GM23338 (cell line): Measurements from ENCODE around the gene KAT6B. TPM values are rescaled to one million over a fixed set of nuclear protein-coding genes. Genes with fewer than 3 reads are reported as not detected.

ENCODE experiments used
- ATAC-seq: fragments of 200-7000 bp; cut with Tn5 transposase; 3 replicates; pipeline ENCODE4 v1.9.1; 2020
- DNase-seq: peaks from one replicate; pipeline ENCODE4 v3.0.0-alpha.2; 2015; ENCODE audit warnings: low spot score
- H2AFZ ChIP-seq: fragments of 200-600 bp; sonication (generic); 2 replicates; pipeline ENCODE4 v1.8.0; 2016; ENCODE audit warnings: antibody characterized with exemption, mild to moderate bottlenecking, moderate library complexity
- H3F3A ChIP-seq: fragments of 200-600 bp; sonication (generic); replicated peaks from 2 replicates; pipeline ENCODE4 v1.8.0; 2017; ENCODE audit warnings: antibody characterized with exemption, mixed run types, low read depth
- H3K27ac ChIP-seq: fragments of 200-600 bp; sonication (generic); 2 replicates; pipeline ENCODE4 v1.6.1; 2016; ENCODE audit warnings: low read depth
- H3K27me3 ChIP-seq: fragments of 200-600 bp; sonication (generic); 2 replicates; pipeline ENCODE4 v1.8.0; 2016; ENCODE audit warnings: mild to moderate bottlenecking, mixed run types, moderate library complexity; ENCODE audit not compliant: insufficient read depth
- H3K36me3 ChIP-seq: fragments of 200-600 bp; sonication (generic); 2 replicates; pipeline ENCODE4 v1.8.0; 2016; ENCODE audit warnings: mild to moderate bottlenecking; ENCODE audit not compliant: insufficient read depth
- H3K4me1 ChIP-seq: fragments of 200-600 bp; sonication (generic); 2 replicates; pipeline ENCODE4 v1.8.0; 2016; ENCODE audit warnings: mild to moderate bottlenecking, moderate library complexity; ENCODE audit not compliant: insufficient read depth
- H3K4me2 ChIP-seq: fragments of 200-600 bp; sonication (generic); 2 replicates; pipeline ENCODE4 v1.7.1; 2017; ENCODE audit warnings: mixed run types
- H3K4me3 ChIP-seq: fragments of 200-600 bp; sonication (generic); 2 replicates; pipeline ENCODE4 v1.6.1; 2016; ENCODE audit warnings: mixed run types
- H3K79me2 ChIP-seq: fragments of 200-600 bp; sonication (generic); replicated peaks from 2 replicates; pipeline ENCODE4 v1.8.0; 2017; ENCODE audit warnings: mild to moderate bottlenecking; ENCODE audit not compliant: insufficient read depth
- H3K9me2 ChIP-seq: fragments of 200-600 bp; sonication (generic); 2 replicates; pipeline ENCODE4 v1.8.0; 2017; ENCODE audit not compliant: insufficient read depth
- H4K20me1 ChIP-seq: fragments of 200-600 bp; sonication (generic); replicated peaks from 2 replicates; pipeline ENCODE4 v1.8.0; 2017; ENCODE audit warnings: mild to moderate bottlenecking; ENCODE audit not compliant: insufficient read depth
- H3K27ac Mint-ChIP-seq: 2 replicates; pipeline ENCODE4 v1.8.0; 2020; ENCODE audit warnings: inconsistent platforms, mild to moderate bottlenecking, moderate library complexity, mixed read lengths
- H3K27me3 Mint-ChIP-seq: 3 replicates; pipeline ENCODE4 v1.8.0; 2022; ENCODE audit warnings: low read depth, mild to moderate bottlenecking, moderate library complexity, mixed read lengths, inconsistent platforms; ENCODE audit not compliant: insufficient read depth, poor library complexity
- H3K36me3 Mint-ChIP-seq: 3 replicates; pipeline ENCODE4 v1.8.0; 2021; ENCODE audit warnings: low read depth, mild to moderate bottlenecking, inconsistent platforms, moderate library complexity, mixed read lengths
- H3K4me1 Mint-ChIP-seq: 3 replicates; pipeline ENCODE4 v1.8.0; 2020; ENCODE audit warnings: mild to moderate bottlenecking, inconsistent platforms, mixed read lengths
- H3K4me3 Mint-ChIP-seq: 3 replicates; pipeline ENCODE4 v1.8.0; 2021; ENCODE audit warnings: moderate library complexity, mild to moderate bottlenecking, inconsistent platforms, mixed read lengths
- H3K9me3 Mint-ChIP-seq: 3 replicates; pipeline ENCODE4 v1.8.0; 2020; ENCODE audit warnings: moderate library complexity, mild to moderate bottlenecking, inconsistent platforms, mixed read lengths
- CREB1 ChIP-seq: fragments of 250-450 bp; sonication (Bioruptor Pico); IDR thresholded peaks from 2 replicates; pipeline ENCODE4 v1.5.0; 2020; ENCODE audit warnings: low read depth, mild to moderate bottlenecking, moderate library complexity
- EZH2 ChIP-seq: fragments of 200-600 bp; sonication (generic); IDR thresholded peaks from one replicate; pipeline ENCODE4 v1.8.0; 2017; ENCODE audit warnings: antibody characterized with exemption, mild to moderate bottlenecking, low read depth; ENCODE audit not compliant: unreplicated experiment
- EZH2phosphoT487 ChIP-seq: fragments of 200-600 bp; sonication (generic); IDR thresholded peaks from one replicate; pipeline ENCODE4 v1.8.1; 2018; ENCODE audit warnings: antibody characterized with exemption; ENCODE audit not compliant: unreplicated experiment
- JUNB ChIP-seq: IDR thresholded peaks from one replicate; pipeline ENCODE4 v1.6.1; 2016; ENCODE audit warnings: antibody characterized with exemption; ENCODE audit not compliant: unreplicated experiment
- NANOG ChIP-seq: IDR thresholded peaks from 2 replicates; pipeline ENCODE4 v1.6.1; 2016; ENCODE audit warnings: antibody characterized with exemption, borderline replicate concordance
- POLR2AphosphoS5 ChIP-seq: IDR thresholded peaks from 2 replicates; pipeline ENCODE4 v1.6.1; 2016; ENCODE audit warnings: antibody characterized with exemption, low read depth
- STAT1 ChIP-seq: IDR thresholded peaks from one replicate; pipeline ENCODE4 v1.6.1; 2016; ENCODE audit warnings: antibody characterized with exemption; ENCODE audit not compliant: unreplicated experiment
- ZNF114 ChIP-seq: fragments of 250-450 bp; sonication (Bioruptor Pico); IDR thresholded peaks from 2 replicates; pipeline ENCODE4 v1.5.0; 2020; ENCODE audit warnings: mild to moderate bottlenecking, moderate library complexity
- ZNF331 ChIP-seq: fragments of 250-450 bp; sonication (Bioruptor Pico); IDR thresholded peaks from 2 replicates; pipeline ENCODE4 v1.5.0; 2020; ENCODE audit warnings: low read depth, mild to moderate bottlenecking, moderate library complexity
- ZNF462 ChIP-seq: fragments of 250-450 bp; sonication (Bioruptor Pico); IDR thresholded peaks from 2 replicates; pipeline ENCODE4 v1.5.0; 2020; ENCODE audit warnings: mild to moderate bottlenecking, moderate library complexity
- polyA plus RNA-seq: library from polyadenylated mRNA; unstranded; fragments of >200 nt; fragmentation: Nextera tagmentation; extraction: Ambion mirVana; gene quantifications from 2 replicates; pipeline ENCODE4 v1.2.1, GENCODE V29; 2016
- total RNA-seq: library from RNA; depleted of rRNA; stranded (reverse); fragments of >200 nt; shearing (Covaris generic); gene quantifications from 2 replicates; pipeline ENCODE4 v1.2.3, GENCODE V29; 2014
- TF ChIP-seq, protein P1 (sequence below), 2 experiments: fragments of 200-600 bp in 1 of 2; sonication (generic) in 1 of 2; conservative IDR thresholded peaks; 2 replicates each; pipeline versions ENCODE4 v1.5.1 to v1.6.1; 2016 to 2017; ENCODE audit warnings: antibody characterized with exemption in 2 of 2, low read depth in 2 of 2, mild to moderate bottlenecking in 2 of 2, moderate library complexity in 1 of 2
- TF ChIP-seq, protein P2 (sequence below): IDR thresholded peaks from one replicate; pipeline ENCODE4 v1.6.1; 2018; ENCODE audit warnings: antibody characterized with exemption; ENCODE audit not compliant: unreplicated experiment
- TF ChIP-seq, protein P3 (sequence below): IDR thresholded peaks from 2 replicates; pipeline ENCODE4 v1.6.1; 2016; ENCODE audit warnings: antibody characterized with exemption

Gene KAT6B
- total and polyA plus RNA-seq, 2 experiments from 2014 or later: 21.3 to 31.4 TPM

DNA sequence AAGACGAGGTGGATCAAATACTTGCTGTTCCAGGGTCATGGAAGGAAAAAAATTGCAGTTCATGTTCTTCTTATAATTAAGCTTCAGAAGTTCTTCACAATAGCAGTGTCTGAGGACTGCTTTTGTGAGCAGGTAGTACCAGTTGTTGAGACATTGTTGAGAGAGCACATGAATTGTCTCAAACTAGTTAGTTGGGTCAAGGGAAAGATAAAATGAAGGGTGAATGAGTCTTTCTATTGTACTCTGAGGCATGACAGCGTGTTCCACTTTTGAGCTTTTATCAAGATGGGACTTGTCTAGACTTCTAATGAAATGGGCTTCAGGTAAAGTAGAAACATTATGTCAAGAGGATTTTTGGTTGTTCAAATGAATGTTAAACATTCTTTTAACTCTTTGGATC lies 26.0 kb downstream of the KAT6B start:
- Histone ChIP-seq H4K20me1 (peaks cover 12% of the 10 kb centered on the region), H3K79me2 (peaks cover 100% of the 10 kb centered on the region)
- DNase-seq: no peak

More for the DNA sequence above, 26.0 kb downstream of the KAT6B start:
- Histone ChIP-seq H2AFZ (no peak overlapping the region), H3K4me2 (no peak overlapping the region), H3K36me3 (no peaks in the 10 kb centered on the region), H3K4me3 (no peak overlapping the region), H3K27me3 (no peaks in the 10 kb centered on the region), H3K4me1 (peaks cover 21% of the 10 kb centered on the region), H3K9me2 (no peaks in the 10 kb centered on the region; the same call in 1 of the 2 replicates), H3K27ac (no peak overlapping the region), H3F3A (no peaks in the 10 kb centered on the region)
- Mint-ChIP-seq H3K9me3 (peaks cover 5% of the 10 kb centered on the region; the same call in 1 of the 3 replicates), H3K4me3 (no peak overlapping the region), H3K27ac (no peak overlapping the region), H3K27me3 (peaks cover 4% of the 10 kb centered on the region), H3K4me1 (peaks cover 25% of the 10 kb centered on the region), H3K36me3 (peaks cover 16% of the 10 kb centered on the region; the same call in 2 of the 3 replicates)
- no peak for ATAC-seq
- TF ChIP-seq ZNF331 (no peak), CREB1 (CRISPR knock-in tag) (no peak), EZH2phosphoT487 (no peak), ZNF462 (CRISPR knock-in tag) (no peak), POLR2AphosphoS5 (no peak), ZNF114 (CRISPR knock-in tag) (no peak), EZH2 (no peak), JUNB (no peak), STAT1 (no peak), NANOG (no peak)
- TF ChIP-seq, protein P1, sequence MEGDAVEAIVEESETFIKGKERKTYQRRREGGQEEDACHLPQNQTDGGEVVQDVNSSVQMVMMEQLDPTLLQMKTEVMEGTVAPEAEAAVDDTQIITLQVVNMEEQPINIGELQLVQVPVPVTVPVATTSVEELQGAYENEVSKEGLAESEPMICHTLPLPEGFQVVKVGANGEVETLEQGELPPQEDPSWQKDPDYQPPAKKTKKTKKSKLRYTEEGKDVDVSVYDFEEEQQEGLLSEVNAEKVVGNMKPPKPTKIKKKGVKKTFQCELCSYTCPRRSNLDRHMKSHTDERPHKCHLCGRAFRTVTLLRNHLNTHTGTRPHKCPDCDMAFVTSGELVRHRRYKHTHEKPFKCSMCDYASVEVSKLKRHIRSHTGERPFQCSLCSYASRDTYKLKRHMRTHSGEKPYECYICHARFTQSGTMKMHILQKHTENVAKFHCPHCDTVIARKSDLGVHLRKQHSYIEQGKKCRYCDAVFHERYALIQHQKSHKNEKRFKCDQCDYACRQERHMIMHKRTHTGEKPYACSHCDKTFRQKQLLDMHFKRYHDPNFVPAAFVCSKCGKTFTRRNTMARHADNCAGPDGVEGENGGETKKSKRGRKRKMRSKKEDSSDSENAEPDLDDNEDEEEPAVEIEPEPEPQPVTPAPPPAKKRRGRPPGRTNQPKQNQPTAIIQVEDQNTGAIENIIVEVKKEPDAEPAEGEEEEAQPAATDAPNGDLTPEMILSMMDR (conservative IDR thresholded peaks at IDR 0.05; ENCODE audit: low read depth in 2 of 2): no peak
- TF ChIP-seq, protein P2, sequence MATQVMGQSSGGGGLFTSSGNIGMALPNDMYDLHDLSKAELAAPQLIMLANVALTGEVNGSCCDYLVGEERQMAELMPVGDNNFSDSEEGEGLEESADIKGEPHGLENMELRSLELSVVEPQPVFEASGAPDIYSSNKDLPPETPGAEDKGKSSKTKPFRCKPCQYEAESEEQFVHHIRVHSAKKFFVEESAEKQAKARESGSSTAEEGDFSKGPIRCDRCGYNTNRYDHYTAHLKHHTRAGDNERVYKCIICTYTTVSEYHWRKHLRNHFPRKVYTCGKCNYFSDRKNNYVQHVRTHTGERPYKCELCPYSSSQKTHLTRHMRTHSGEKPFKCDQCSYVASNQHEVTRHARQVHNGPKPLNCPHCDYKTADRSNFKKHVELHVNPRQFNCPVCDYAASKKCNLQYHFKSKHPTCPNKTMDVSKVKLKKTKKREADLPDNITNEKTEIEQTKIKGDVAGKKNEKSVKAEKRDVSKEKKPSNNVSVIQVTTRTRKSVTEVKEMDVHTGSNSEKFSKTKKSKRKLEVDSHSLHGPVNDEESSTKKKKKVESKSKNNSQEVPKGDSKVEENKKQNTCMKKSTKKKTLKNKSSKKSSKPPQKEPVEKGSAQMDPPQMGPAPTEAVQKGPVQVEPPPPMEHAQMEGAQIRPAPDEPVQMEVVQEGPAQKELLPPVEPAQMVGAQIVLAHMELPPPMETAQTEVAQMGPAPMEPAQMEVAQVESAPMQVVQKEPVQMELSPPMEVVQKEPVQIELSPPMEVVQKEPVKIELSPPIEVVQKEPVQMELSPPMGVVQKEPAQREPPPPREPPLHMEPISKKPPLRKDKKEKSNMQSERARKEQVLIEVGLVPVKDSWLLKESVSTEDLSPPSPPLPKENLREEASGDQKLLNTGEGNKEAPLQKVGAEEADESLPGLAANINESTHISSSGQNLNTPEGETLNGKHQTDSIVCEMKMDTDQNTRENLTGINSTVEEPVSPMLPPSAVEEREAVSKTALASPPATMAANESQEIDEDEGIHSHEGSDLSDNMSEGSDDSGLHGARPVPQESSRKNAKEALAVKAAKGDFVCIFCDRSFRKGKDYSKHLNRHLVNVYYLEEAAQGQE: no peak
- TF ChIP-seq, protein P3, sequence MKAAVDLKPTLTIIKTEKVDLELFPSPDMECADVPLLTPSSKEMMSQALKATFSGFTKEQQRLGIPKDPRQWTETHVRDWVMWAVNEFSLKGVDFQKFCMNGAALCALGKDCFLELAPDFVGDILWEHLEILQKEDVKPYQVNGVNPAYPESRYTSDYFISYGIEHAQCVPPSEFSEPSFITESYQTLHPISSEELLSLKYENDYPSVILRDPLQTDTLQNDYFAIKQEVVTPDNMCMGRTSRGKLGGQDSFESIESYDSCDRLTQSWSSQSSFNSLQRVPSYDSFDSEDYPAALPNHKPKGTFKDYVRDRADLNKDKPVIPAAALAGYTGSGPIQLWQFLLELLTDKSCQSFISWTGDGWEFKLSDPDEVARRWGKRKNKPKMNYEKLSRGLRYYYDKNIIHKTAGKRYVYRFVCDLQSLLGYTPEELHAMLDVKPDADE: no peak
